ENCODE data around the gene INPP5F. TPM values are rescaled to one million over a fixed set of nuclear protein-coding genes. Genes with fewer than 3 reads are reported as not detected.

Gene INPP5F
- polyA plus RNA-seq, 1 donor (not counting 4 experiments of a cell fraction or from before 2014, with no cell fraction given): 21.1 TPM

GRCh38 chr10:119703903-119704508 lies 21.8 kb upstream of the INPP5F start:
- dilution Hi-C loops (cut with MboI; ENCODE audit: extremely low pct_ligation_motif_present, low sequenced_read_pairs): no loop called here
- H3K9me1 ChIP-seq (ENCODE audit: control insufficient read depth, extremely low read depth, insufficient read depth, low read length): no peaks in the 10 kb centered on the region
- TF ChIP-seq EZH2 (IDR thresholded peaks at IDR 0.05; ENCODE audit: low read length) (no peak), CTCF (optimal IDR thresholded peaks at IDR 0.05 in 1 of 3, IDR thresholded peaks at IDR 0.05 in 1 of 3, conservative IDR thresholded peaks at IDR 0.05 in 1 of 3; ENCODE audit: extremely low read depth in 1 of 3, insufficient read depth in 2 of 3, low read length in 3 of 3) (no peak)
- H3K9ac ChIP-seq (ENCODE audit: control insufficient read depth, extremely low read depth, insufficient read depth, low read length): no peak overlapping the region
- no peak overlapping the region for H3K27ac ChIP-seq (ENCODE audit: control insufficient read depth, insufficient read depth, low read length)
- H3K4me2 ChIP-seq (ENCODE audit: control insufficient read depth, extremely low read depth, insufficient read depth, low read depth, low read length): no peak overlapping the region
- DNase-seq (ENCODE audit: low read depth, low spot score) (no peak), FAIRE-seq (no peak)
- no peaks in the 10 kb centered on the region for H3K9me3 ChIP-seq (ENCODE audit: control insufficient read depth, low read depth, low read length)
- H3K79me2 ChIP-seq (ENCODE audit: control insufficient read depth, insufficient read depth, low read length): no peaks in the 10 kb centered on the region
- no peaks in the 10 kb centered on the region for H3K36me3 ChIP-seq (ENCODE audit: control insufficient read depth in 2 of 2, extremely low read depth in 1 of 2, insufficient read depth in 2 of 2, low read length in 2 of 2)
- no peaks in the 10 kb centered on the region for H3K27me3 ChIP-seq (ENCODE audit: control insufficient read depth, extremely low read depth, insufficient read depth, low read length)
- H3K4me3 ChIP-seq (ENCODE audit: control insufficient read depth in 2 of 3, extremely low read depth in 1 of 3, insufficient read depth in 2 of 3, low read depth in 1 of 3, low read length in 3 of 3): no peak overlapping the region
- H4K20me1 ChIP-seq (ENCODE audit: control insufficient read depth, extremely low read depth, insufficient read depth, low read length): no peaks in the 10 kb centered on the region
- no peak overlapping the region for H2AFZ ChIP-seq (ENCODE audit: control insufficient read depth, low read length)
- H3K4me1 ChIP-seq (ENCODE audit: control insufficient read depth, extremely low read depth, insufficient read depth, low read length): peaks cover 3% of the 10 kb centered on the region

GRCh38 chr10:119705434-119705831 lies 20.4 kb upstream of the INPP5F start:
- no peak overlapping the region for H3K9ac ChIP-seq (ENCODE audit: control insufficient read depth, extremely low read depth, insufficient read depth, low read length)
- peaks cover 3% of the 10 kb centered on the region for H3K4me1 ChIP-seq (ENCODE audit: control insufficient read depth, extremely low read depth, insufficient read depth, low read length)
- H3K27me3 ChIP-seq (ENCODE audit: control insufficient read depth, extremely low read depth, insufficient read depth, low read length): no peaks in the 10 kb centered on the region
- H3K27ac ChIP-seq (ENCODE audit: control insufficient read depth, insufficient read depth, low read length): no peak overlapping the region
- no peaks in the 10 kb centered on the region for H3K9me3 ChIP-seq (ENCODE audit: control insufficient read depth, low read depth, low read length)
- no peak for DNase-seq (ENCODE audit: low read depth, low spot score)
- no peak overlapping the region for H3K4me2 ChIP-seq (ENCODE audit: control insufficient read depth, extremely low read depth, insufficient read depth, low read depth, low read length)
- H2AFZ ChIP-seq (ENCODE audit: control insufficient read depth, low read length): no peak overlapping the region
- no peaks in the 10 kb centered on the region for H3K79me2 ChIP-seq (ENCODE audit: control insufficient read depth, insufficient read depth, low read length)
- no peaks in the 10 kb centered on the region for H3K9me1 ChIP-seq (ENCODE audit: control insufficient read depth, extremely low read depth, insufficient read depth, low read length)
- dilution Hi-C loops (cut with MboI; ENCODE audit: extremely low pct_ligation_motif_present, low sequenced_read_pairs): no loop called here
- H3K4me3 ChIP-seq (ENCODE audit: control insufficient read depth in 2 of 3, extremely low read depth in 1 of 3, insufficient read depth in 2 of 3, low read depth in 1 of 3, low read length in 3 of 3): no peak overlapping the region
- TF ChIP-seq EZH2 (IDR thresholded peaks at IDR 0.05; ENCODE audit: low read length): no peak
- TF ChIP-seq CTCF (optimal IDR thresholded peaks at IDR 0.05 in 1 of 3, IDR thresholded peaks at IDR 0.05 in 1 of 3, conservative IDR thresholded peaks at IDR 0.05 in 1 of 3; ENCODE audit: extremely low read depth in 1 of 3, insufficient read depth in 2 of 3, low read length in 3 of 3): no peak
- no peaks in the 10 kb centered on the region for H4K20me1 ChIP-seq (ENCODE audit: control insufficient read depth, extremely low read depth, insufficient read depth, low read length)
- no peaks in the 10 kb centered on the region for H3K36me3 ChIP-seq (ENCODE audit: control insufficient read depth in 2 of 2, extremely low read depth in 1 of 2, insufficient read depth in 2 of 2, low read length in 2 of 2)
- FAIRE-seq: no peak
